Middle frontal gyrus (tissue), 1 donor: Measurements from ENCODE around the gene LYPLAL1.
"Not testable (repeated sequence)": the region's sequence is repeated elsewhere in the genome, so short reads cannot be mapped to it uniquely, and the experiment has no call there.

Source experiments
- DNase-seq: peaks from one replicate; pipeline ENCODE4 v3.0.0-alpha.2; 2015; ENCODE audit warnings: low spot score; ENCODE audit errors: extremely low spot score

LYPLAL1 gene

DNA sequence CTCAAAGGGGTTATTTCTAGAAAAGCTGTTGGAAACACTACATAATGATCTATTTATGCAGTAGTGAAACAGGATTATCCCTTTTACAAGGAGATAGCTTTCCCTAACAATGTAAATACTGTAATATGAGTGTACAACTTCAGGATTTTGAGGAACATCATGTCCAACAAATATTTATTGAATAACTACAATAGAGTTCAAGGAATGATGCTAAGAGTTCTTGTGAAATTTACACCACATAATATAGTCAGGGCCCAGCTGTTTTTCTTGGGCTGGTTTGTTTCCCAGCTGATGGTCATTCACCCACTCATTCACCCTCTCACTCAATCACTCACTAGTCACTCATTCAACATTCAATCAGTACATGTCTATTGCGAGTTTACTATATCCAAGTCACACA lies 12.3 kb upstream of the LYPLAL1 start:
- DNase-seq = no peak

DNA sequence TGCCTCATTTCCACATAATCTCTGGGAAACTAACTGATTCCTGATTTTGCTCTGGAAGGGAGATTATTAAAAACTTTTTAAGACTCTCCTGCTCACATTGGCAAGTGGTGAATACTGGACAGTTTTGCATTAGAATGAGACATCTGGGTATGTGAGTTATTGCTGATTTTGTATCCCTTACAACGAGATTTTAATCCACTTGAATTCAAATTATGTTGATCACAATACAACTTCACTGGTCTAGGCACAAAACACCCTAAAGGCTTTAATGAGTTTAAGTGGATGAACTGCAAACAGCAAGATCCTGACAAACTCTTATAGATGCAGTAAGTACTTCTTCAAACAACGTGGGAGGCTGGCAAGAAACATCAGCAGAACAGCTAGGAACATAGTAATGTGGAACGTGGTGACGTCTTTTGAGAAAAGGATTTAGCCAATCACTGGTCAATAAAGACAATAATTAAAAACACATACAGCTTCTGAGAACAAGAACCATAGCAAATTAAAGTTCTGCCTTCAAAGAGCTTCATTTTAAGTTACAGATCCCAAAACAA lies 10.2 kb upstream of the LYPLAL1 start:
- DNase-seq = no peak

- no peak for DNase-seq
These were observed 2.3 kb upstream of the LYPLAL1 start for GRCh38 chr1:219171192-219171935.

DNA sequence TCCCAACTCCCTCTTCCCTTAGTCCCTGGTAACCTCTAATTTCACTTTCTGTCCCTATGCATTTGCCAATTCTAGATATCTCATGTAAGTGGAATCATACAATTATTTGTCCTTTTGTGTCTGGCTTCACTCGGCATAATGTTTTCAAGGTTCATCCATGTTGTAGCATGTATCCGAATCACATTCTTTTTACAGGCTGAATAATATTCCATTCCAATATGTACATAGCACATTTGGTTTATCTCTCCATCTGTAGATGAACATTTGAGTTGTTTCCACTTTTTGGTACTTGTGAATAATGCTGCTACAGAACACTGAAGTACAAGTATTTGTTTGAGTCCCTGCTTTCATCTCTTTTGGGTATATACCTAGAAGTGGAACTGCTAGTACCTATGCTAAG lies 857 bp upstream of the LYPLAL1 start:
- no peak for DNase-seq

GRCh38 chr1:219173434-219173757 lies 282 bp upstream of the LYPLAL1 start:
- DNase-seq = no peak

GRCh38 chr1:219174460-219175211 lies 958 bp downstream of the LYPLAL1 start:
- DNase-seq = no peak

DNA sequence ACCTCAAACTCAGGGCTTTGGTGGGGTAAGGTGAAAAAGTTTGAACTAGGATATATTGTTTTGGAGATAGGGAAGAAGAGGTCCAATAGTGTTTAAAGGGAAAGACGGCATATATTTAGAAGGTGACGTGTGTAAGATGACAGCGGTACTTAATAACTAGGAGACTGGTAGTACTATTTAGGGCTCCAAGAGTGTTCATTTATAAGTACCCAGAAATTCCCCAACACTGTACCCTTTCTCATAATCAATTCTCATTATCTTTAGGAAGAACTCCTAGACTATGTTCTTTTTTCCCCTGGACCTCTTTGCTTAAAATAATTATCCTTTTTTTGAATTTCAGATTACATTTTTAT lies 1.5 kb downstream of the LYPLAL1 start:
- DNase-seq = no peak

DNA sequence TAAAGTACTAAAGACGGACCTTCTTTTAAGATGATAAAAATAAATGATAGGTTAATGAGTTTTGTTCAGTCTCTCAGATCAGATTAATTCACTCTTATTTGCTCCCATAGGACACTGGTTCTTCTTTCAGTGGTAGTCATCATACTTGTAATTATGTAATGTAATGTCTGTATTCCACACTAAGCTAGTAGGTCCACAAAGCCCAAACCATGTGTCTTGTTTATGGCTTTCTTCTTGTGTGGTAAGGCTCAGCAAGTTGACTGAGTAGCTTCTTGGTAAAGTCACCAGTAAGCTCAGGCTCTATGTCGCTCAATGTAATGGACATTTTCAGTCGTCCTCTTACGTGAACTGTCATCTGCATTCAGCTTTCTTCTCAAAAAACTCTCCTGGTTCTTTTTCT lies 2.5 kb downstream of the LYPLAL1 start:
- no peak for DNase-seq

DNA sequence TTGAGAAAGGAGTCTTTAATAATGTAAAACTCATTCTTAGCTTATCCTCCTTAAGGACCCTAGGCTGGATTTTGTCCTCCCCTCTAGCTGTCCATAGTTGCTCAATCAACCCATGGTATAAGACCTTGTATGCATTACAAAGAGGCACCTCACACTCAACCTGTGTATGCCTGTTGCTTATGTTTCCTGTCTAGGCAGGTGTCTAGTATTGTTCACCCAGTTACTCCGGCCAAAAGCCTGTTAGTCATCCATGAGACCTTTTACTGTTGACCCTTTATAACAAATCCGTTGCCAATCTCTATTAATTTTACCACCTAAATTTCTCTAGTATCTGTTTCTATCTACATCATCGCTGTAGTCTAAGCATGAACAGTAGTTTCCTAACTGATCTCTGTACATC lies 3.7 kb downstream of the LYPLAL1 start:
- no peak for DNase-seq

- DNase-seq = no peak
These were observed 4.3 kb downstream of the LYPLAL1 start for GRCh38 chr1:219177940-219178339.

GRCh38 chr1:219179293-219179692 lies 5.6 kb downstream of the LYPLAL1 start:
- no peak for DNase-seq

GRCh38 chr1:219184337-219184736 lies 10.7 kb downstream of the LYPLAL1 start:
- DNase-seq = no peak

DNA sequence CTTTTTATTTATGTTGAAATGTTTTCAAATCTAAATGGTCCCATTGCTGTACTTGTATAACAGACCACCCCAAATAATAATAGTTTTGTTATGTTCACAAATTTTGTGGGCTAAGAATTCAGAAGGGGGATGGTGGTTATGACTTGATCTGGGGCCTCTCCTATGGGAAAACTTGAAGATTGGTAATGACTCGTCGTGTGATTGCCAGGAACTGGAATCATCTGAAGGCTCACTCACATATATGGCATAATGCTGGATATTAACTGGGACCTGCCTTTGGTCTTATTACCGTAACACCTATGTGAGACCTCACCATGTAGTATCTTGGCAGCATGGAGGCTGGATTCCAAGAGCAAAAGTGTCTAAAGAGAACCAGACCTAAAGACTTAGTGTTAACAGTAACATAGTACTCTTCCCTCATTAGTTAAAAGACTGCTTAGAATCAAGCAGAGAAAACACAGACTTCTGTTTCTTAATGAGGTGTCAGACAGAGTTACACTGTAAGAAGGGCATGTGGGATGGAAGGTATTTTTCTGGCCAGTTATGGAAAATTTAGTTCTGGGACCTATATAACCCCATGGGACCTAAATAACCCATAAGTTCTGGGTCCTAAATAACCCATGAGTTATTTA lies 11.9 kb downstream of the LYPLAL1 start:
- no peak for DNase-seq

GRCh38 chr1:219188331-219188803 lies 14.7 kb downstream of the LYPLAL1 start:
- DNase-seq = no peak

- no peak for DNase-seq
These were observed 15.5 kb downstream of the LYPLAL1 start for GRCh38 chr1:219189021-219189824.

DNA sequence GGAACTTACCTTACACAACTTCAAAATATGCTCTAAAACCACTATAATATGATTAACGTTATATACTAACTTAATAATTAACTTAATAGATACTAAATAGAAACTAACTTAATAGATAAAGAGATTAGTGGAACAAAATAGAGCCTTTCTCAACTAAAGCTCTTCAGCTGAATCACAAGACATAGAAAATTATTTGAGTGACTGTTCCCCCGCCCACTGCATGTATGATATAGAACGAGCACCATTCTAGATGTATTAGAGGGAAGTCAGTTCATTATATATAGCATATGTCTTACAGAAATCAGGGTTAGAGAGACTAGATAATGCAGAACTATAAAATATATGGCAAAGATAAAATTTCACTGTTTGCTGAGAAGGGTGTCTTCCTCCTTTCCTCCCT lies 16.3 kb downstream of the LYPLAL1 start:
- no peak for DNase-seq

- no peak for DNase-seq
These were observed 16.9 kb downstream of the LYPLAL1 start for GRCh38 chr1:219190605-219191004.

GRCh38 chr1:219195833-219196232 lies 22.2 kb downstream of the LYPLAL1 start:
- DNase-seq = not testable (repeated sequence)

DNA sequence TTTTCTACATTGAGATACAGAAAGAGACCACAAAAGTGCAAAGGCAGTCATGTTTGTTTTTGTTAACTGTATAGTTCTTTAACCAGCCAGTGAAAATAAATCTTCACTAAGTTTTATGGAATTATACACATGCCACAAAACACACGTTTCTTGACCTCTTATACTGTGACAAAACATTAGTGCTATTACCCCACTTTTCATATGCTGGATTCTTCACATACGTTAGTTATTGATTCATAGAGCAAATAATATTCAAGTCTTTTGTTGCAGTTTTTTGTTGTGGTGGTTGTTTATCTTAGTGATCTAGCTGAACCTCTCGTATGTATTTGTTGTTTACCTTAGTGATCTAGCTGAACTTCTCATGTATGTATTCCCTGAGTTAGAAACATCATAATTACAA lies 28.0 kb downstream of the LYPLAL1 start:
- DNase-seq = no peak

DNA sequence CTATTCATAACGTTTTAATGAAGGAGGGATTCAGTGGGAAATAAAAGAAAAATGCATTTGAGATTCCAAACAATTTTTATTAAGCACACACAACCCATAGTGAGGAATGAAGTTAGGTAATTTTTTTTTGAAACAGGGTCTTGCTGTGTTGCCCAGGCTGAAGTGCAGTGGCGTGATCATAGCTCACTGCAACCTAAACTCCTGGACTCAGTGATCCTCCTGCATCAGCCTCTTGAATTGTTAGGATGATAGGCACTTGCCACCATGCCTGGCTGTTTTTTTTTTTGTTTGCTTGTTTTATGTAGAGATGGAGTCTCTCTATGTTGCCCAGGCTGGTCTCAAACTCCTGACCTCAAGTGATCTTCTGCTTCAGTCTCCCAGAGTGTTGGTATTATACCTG lies 28.9 kb downstream of the LYPLAL1 start:
- no peak for DNase-seq

DNA sequence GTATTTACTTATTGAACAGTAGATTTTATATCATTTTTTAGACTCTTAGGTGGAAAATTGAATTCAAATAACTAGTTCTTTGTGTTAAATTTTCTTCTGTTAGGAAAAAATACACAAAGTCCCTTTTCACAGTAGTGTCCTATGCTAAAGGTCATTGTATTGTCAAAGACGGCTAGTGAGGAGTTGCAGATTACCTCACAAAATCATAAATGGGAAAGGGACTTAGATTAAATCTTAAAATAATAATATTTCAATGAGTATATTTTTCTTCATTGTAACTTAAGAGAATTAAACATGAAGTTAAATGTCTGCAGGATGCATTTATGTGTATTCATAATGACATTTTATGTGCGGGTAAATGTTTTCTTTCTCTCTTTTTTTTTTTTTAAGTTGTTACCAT lies 32.7 kb downstream of the LYPLAL1 start:
- DNase-seq = no peak
